HFF-Myc (cell line): Measurements from ENCODE around the gene SEMA4B.

Experiments used
- DNase-seq: peaks from one replicate; pipeline ENCODE4 v3.0.0-alpha.2; 2011; ENCODE audit warnings: low read depth; ENCODE audit errors: extremely low read depth
- H3K4me3 ChIP-seq: replicated peaks from 2 replicates; pipeline ENCODE4 v1.5.1; 2011; ENCODE audit warnings: low read depth, mild to moderate bottlenecking, control low read depth, low read length
- CTCF ChIP-seq: IDR thresholded peaks from 2 replicates; pipeline ENCODE4 v1.5.1; 2012; ENCODE audit warnings: mild to moderate bottlenecking, low read depth, low read length, control low read depth; ENCODE audit errors: missing control alignments

The SEMA4B gene

GRCh38 chr15:90200534-90201129 is 498 bp upstream of the SEMA4B start:
- no peak for DNase-seq
- TF ChIP-seq CTCF: no peak
- H3K4me3 ChIP-seq: peak overlapping the region; percentile 72

- TF ChIP-seq CTCF: no peak
- DNase-seq: no peak
- H3K4me3 ChIP-seq: peak overlapping the region; percentile 72
Observed at GRCh38 chr15:90201944-90202375, 830 bp downstream of the SEMA4B start.

- DNase-seq: no peak
- no peak overlapping the region for H3K4me3 ChIP-seq
- no peak for TF ChIP-seq CTCF
Observed at GRCh38 chr15:90202929-90203328, 1.8 kb downstream of the SEMA4B start.

- no peak for TF ChIP-seq CTCF
- H3K4me3 ChIP-seq: no peak overlapping the region
- no peak for DNase-seq
Observed at GRCh38 chr15:90203473-90203872, 2.3 kb downstream of the SEMA4B start.

- no peak for DNase-seq
- TF ChIP-seq CTCF: no peak
- no peak overlapping the region for H3K4me3 ChIP-seq
Observed at GRCh38 chr15:90203922-90204321, 2.8 kb downstream of the SEMA4B start.

GRCh38 chr15:90205050-90205848 is 4.1 kb downstream of the SEMA4B start:
- DNase-seq: no peak
- TF ChIP-seq CTCF: no peak
- H3K4me3 ChIP-seq: no peak overlapping the region
